ENCODE data around the gene KRT17.
"Not testable (repeated sequence)": the region's sequence is repeated elsewhere in the genome, so short reads cannot be mapped to it uniquely, and the experiment has no call there.

KRT17 gene

GRCh38 chr17:41653892-41654677 is 29.7 kb upstream of the KRT17 start:
- DNase-seq (ENCODE audit: low read depth), result no peak

GRCh38 chr17:41653421-41653820 is 29.0 kb upstream of the KRT17 start:
- DNase-seq (ENCODE audit: low read depth), result no peak

- no peak for DNase-seq (ENCODE audit: low read depth)
Observed at GRCh38 chr17:41652461-41652970, 28.1 kb upstream of the KRT17 start.

GRCh38 chr17:41651625-41652460 is 27.5 kb upstream of the KRT17 start:
- DNase-seq (ENCODE audit: low read depth), result no peak

GRCh38 chr17:41650794-41651624 is 26.6 kb upstream of the KRT17 start:
- no peak for DNase-seq (ENCODE audit: low read depth)

- no peak for DNase-seq (ENCODE audit: low read depth)
Observed at GRCh38 chr17:41649923-41650519, 25.6 kb upstream of the KRT17 start.

GRCh38 chr17:41648411-41649195 is 24.2 kb upstream of the KRT17 start:
- peak; percentile 50 for DNase-seq (ENCODE audit: low read depth)

- DNase-seq (ENCODE audit: low read depth), result peak; percentile 62
Observed at GRCh38 chr17:41647940-41648410, 23.6 kb upstream of the KRT17 start.

- no peak for DNase-seq (ENCODE audit: low read depth)
Observed at GRCh38 chr17:41647038-41647813, 22.9 kb upstream of the KRT17 start.

- DNase-seq (ENCODE audit: low read depth), result no peak
Observed at GRCh38 chr17:41642252-41643156, 18.1 kb upstream of the KRT17 start.

GRCh38 chr17:41640596-41640995 is 16.2 kb upstream of the KRT17 start:
- DNase-seq (ENCODE audit: low read depth), result not testable (repeated sequence)

GRCh38 chr17:41639492-41640473 is 15.4 kb upstream of the KRT17 start:
- DNase-seq (ENCODE audit: low read depth), result no peak

GRCh38 chr17:41638941-41639340 is 14.6 kb upstream of the KRT17 start:
- no peak for DNase-seq (ENCODE audit: low read depth)

GRCh38 chr17:41638194-41638593 is 13.8 kb upstream of the KRT17 start:
- no peak for DNase-seq (ENCODE audit: low read depth)

- DNase-seq (ENCODE audit: low read depth), result no peak
Observed at GRCh38 chr17:41636652-41637051, 12.3 kb upstream of the KRT17 start.

GRCh38 chr17:41635121-41636097 is 11.0 kb upstream of the KRT17 start:
- no peak for DNase-seq (ENCODE audit: low read depth)
